Endothelial cell of umbilical vein (primary cell): Measurements from ENCODE around the gene IL17RB.
A peak's percentile ranks its signal among the peaks of the same experiment; 100 is the strongest.

Source experiments
- CTCF ChIP-seq, 2 donors: IDR thresholded peaks; 1 replicate in 1 of 2; 2 replicates in 1 of 2; pipeline ENCODE4 v1.5.1; 2011; ENCODE audit warnings: low read length in 2 of 2, mild to moderate bottlenecking in 2 of 2, moderate library complexity in 2 of 2, control low read depth in 1 of 2, inconsistent platforms in 1 of 2, low read depth in 1 of 2; ENCODE audit not compliant: insufficient read depth in 1 of 2; ENCODE audit errors: extremely low read depth in 1 of 2
- EZH2 ChIP-seq: IDR thresholded peaks from 2 replicates; pipeline ENCODE4 v1.6.1; 2012; ENCODE audit warnings: borderline replicate concordance, low read depth, mild to moderate bottlenecking, moderate library complexity, low read length, inconsistent platforms; ENCODE audit not compliant: severe bottlenecking
- GATA2 ChIP-seq: IDR thresholded peaks from 2 replicates; pipeline ENCODE4 v1.7.0; 2011; ENCODE audit warnings: low read depth, mild to moderate bottlenecking, moderate library complexity, mixed read lengths, low read length; ENCODE audit not compliant: insufficient read length, insufficient read depth
- JUN ChIP-seq: IDR thresholded peaks from 2 replicates; pipeline ENCODE4 v1.6.1; 2011; ENCODE audit warnings: borderline replicate concordance, low read depth; ENCODE audit not compliant: insufficient read length, insufficient read depth
- MAX ChIP-seq: IDR thresholded peaks from 2 replicates; pipeline ENCODE4 v1.6.1; 2011; ENCODE audit not compliant: insufficient read depth, insufficient read length
- MYC ChIP-seq: IDR thresholded peaks from one replicate; pipeline ENCODE4 v1.6.1; 2011; ENCODE audit warnings: mild to moderate bottlenecking, low read depth, low read length
- POLR2A ChIP-seq: IDR thresholded peaks from 2 replicates; pipeline ENCODE4 v1.6.1; 2012; ENCODE audit warnings: low read depth, mild to moderate bottlenecking, control low read depth, low read length

GRCh38 chr3:53846134-53846850, at the start of gene IL17RB, which contains the start of gene CHDH:
- TF ChIP-seq CTCF (IDR thresholded peaks at IDR 0.05; ENCODE audit: extremely low read depth in 1 of 2, insufficient read depth in 1 of 2, low read depth in 1 of 2, low read length in 2 of 2) (no peak), MAX (no peak), EZH2 (peak; percentile 83), JUN (no peak), POLR2A (no peak), MYC (no peak), GATA2 (no peak)
